Smooth muscle cell (in vitro differentiated cells): ENCODE results near the gene PRSS56. TPM values are rescaled to one million over a fixed set of nuclear protein-coding genes. Genes with fewer than 3 reads are reported as not detected.

ENCODE experiments used
- DNase-seq: peaks from one replicate; lab custom pipeline; 2025; ENCODE audit not compliant: unreplicated experiment; lab: John Stamatoyannopoulos, UW
- H2AFZ ChIP-seq: fragments of 200-600 bp; sonication (generic); 2 replicates; pipeline ENCODE4 v1.6.0; 2016; ENCODE audit warnings: antibody characterized with exemption, low read depth, mild to moderate bottlenecking
- H3F3A ChIP-seq: fragments of 200-600 bp; sonication (generic); 2 replicates; pipeline ENCODE4 v1.6.0; 2017; ENCODE audit warnings: antibody characterized with exemption, low read depth
- H3K27ac ChIP-seq: fragments of 200-600 bp; sonication (generic); 2 replicates; pipeline ENCODE4 v1.5.1; 2016; ENCODE audit warnings: low read depth, mild to moderate bottlenecking
- H3K27me3 ChIP-seq: fragments of 200-600 bp; sonication (generic); 2 replicates; pipeline ENCODE4 v1.6.1; 2016; ENCODE audit warnings: low read depth, mild to moderate bottlenecking
- H3K36me3 ChIP-seq: fragments of 200-600 bp; sonication (generic); 2 replicates; pipeline ENCODE4 v1.5.1; 2016; ENCODE audit warnings: low read depth
- H3K4me1 ChIP-seq: fragments of 200-600 bp; sonication (generic); 2 replicates; pipeline ENCODE4 v1.5.1; 2016; ENCODE audit warnings: low read depth
- H3K4me2 ChIP-seq: fragments of 200-600 bp; sonication (generic); 2 replicates; pipeline ENCODE4 v1.6.0; 2016; ENCODE audit warnings: mild to moderate bottlenecking
- H3K4me3 ChIP-seq: fragments of 200-600 bp; sonication (generic); 2 replicates; pipeline ENCODE4 v1.5.1; 2016; ENCODE audit warnings: mild to moderate bottlenecking
- H3K79me2 ChIP-seq: fragments of 200-600 bp; sonication (generic); 2 replicates; pipeline ENCODE4 v1.6.0; 2016; ENCODE audit warnings: low read depth, mild to moderate bottlenecking
- H3K9ac ChIP-seq: fragments of 200-600 bp; sonication (generic); 2 replicates; pipeline ENCODE4 v1.6.0; 2016; ENCODE audit warnings: low read depth
- H3K9me3 ChIP-seq: fragments of 200-600 bp; sonication (generic); replicated peaks from 2 replicates; pipeline ENCODE4 v1.5.1; 2016; ENCODE audit warnings: low read depth
- H4K20me1 ChIP-seq: fragments of 200-600 bp; sonication (generic); 2 replicates; pipeline ENCODE4 v1.6.0; 2016; ENCODE audit warnings: low read depth
- WGBS: methylation state at CpG from one replicate; pipeline ENCODE4 v1.1.7; 2016; ENCODE audit warnings: low lambda C conversion rate; 5-methylcytosine and 5-hydroxymethylcytosine counted together
- polyA plus RNA-seq: library from polyadenylated mRNA; unstranded; fragments of >200 nt; fragmentation: Nextera tagmentation; extraction: Ambion mirVana; gene quantifications from 2 replicates; pipeline ENCODE4 v1.2.1, GENCODE V29; 2016
- total RNA-seq: library from RNA; depleted of rRNA; stranded (reverse); fragments of >200 nt; gene quantifications from 2 replicates; pipeline ENCODE4 v1.2.3, GENCODE V29; 2014
- TF ChIP-seq, protein P1 (sequence below): fragments of 200-600 bp; sonication (generic); IDR thresholded peaks from 2 replicates; pipeline ENCODE4 v1.5.1; 2017; ENCODE audit warnings: borderline replicate concordance, mild to moderate bottlenecking, antibody characterized with exemption; ENCODE audit not compliant: insufficient read depth, poor library complexity, severe bottlenecking

The PRSS56 gene
- total and polyA plus RNA-seq, 2 experiments from 2014 or later, result not detected

DNA sequence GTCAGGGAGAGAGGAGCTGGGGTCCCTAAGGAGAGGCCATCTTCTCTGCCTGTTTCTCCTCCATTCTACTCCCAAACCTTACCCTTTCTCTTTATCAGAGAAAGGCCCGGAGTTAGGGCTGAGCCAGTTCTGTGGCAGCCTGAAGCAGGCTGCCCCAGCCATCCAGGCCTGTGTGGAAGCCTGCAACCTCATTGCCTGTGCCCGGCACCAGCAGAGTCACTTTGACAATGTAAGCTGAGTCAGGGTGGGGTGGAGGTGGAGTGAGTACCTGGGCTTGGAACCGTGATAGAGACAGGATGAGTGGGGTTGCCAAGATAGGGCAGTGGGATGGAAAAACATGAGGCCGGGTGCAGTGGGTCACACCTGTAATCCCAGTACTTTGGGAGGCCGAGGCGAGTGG lies 24.5 kb downstream of the PRSS56 start:
- H3K4me1 ChIP-seq, result peaks cover 5% of the 10 kb centered on the region
- DNase-seq, result no peak
- WGBS, result 97% methylated on average over 6 of the region's 6 CpGs
- no peaks in the 10 kb centered on the region for H3K36me3 ChIP-seq
- no peaks in the 10 kb centered on the region for H3K27me3 ChIP-seq
- peaks cover 7% of the 10 kb centered on the region for H4K20me1 ChIP-seq
- H3K79me2 ChIP-seq, result peaks cover 23% of the 10 kb centered on the region
- no peak overlapping the region for H3K4me3 ChIP-seq
- no peak overlapping the region for H2AFZ ChIP-seq
- H3F3A ChIP-seq, result no peaks in the 10 kb centered on the region
- no peak overlapping the region for H3K4me2 ChIP-seq
- no peak overlapping the region for H3K9ac ChIP-seq
- TF ChIP-seq, protein P1, sequence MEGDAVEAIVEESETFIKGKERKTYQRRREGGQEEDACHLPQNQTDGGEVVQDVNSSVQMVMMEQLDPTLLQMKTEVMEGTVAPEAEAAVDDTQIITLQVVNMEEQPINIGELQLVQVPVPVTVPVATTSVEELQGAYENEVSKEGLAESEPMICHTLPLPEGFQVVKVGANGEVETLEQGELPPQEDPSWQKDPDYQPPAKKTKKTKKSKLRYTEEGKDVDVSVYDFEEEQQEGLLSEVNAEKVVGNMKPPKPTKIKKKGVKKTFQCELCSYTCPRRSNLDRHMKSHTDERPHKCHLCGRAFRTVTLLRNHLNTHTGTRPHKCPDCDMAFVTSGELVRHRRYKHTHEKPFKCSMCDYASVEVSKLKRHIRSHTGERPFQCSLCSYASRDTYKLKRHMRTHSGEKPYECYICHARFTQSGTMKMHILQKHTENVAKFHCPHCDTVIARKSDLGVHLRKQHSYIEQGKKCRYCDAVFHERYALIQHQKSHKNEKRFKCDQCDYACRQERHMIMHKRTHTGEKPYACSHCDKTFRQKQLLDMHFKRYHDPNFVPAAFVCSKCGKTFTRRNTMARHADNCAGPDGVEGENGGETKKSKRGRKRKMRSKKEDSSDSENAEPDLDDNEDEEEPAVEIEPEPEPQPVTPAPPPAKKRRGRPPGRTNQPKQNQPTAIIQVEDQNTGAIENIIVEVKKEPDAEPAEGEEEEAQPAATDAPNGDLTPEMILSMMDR, result no peak
- no peaks in the 10 kb centered on the region for H3K9me3 ChIP-seq
- no peak overlapping the region for H3K27ac ChIP-seq

DNA sequence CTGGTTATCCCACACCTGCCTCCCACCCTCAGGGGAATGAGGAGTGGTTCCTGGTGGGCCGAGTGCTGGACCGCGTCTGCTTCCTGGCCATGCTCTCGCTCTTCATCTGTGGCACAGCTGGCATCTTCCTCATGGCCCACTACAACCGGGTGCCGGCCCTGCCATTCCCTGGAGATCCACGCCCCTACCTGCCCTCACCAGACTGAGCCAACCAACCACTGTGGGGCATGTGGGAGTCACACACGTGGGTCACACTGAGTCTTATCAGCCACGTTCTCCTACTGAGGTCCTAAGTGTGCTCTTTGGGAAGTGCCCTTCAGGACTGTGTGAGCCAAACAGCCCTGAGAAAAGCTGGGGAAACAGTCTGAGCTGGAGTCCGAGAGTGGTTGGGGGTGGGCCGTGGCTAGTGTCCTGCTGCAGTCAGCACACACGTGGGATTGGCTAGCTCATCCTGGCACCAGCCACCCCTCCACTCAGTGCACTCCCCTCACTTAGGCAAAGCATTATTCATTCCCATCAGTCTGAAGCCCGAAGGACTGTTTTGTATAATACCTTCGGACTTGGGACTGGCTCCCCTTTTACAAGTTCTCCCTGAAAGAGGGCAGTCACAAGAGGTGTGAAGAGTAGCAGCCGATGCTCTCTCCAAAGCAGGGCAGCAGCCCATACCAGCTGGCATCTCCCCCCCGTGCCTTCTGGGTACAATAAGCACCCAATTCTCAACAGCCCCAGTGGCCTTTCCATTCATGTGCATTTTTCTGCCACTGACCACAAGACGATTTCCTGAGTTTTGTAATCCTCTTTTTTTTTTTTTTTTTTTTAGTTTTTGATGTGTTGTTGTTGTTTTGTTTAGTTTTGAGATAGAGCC lies 25.6 kb downstream of the PRSS56 start:
- no peak for DNase-seq
- no peak overlapping the region for H3K9ac ChIP-seq
- H3K27me3 ChIP-seq, result no peaks in the 10 kb centered on the region
- peaks cover 8% of the 10 kb centered on the region for H3K4me1 ChIP-seq
- H3K4me3 ChIP-seq, result no peak overlapping the region
- H3K27ac ChIP-seq, result no peak overlapping the region
- peaks cover 25% of the 10 kb centered on the region for H3K79me2 ChIP-seq
- TF ChIP-seq, protein P1, result no peak
- no peaks in the 10 kb centered on the region for H3K36me3 ChIP-seq
- H4K20me1 ChIP-seq, result peaks cover 7% of the 10 kb centered on the region
- no peaks in the 10 kb centered on the region for H3F3A ChIP-seq
- no peak overlapping the region for H3K4me2 ChIP-seq
- H2AFZ ChIP-seq, result no peak overlapping the region
- 95% methylated on average over 17 of the region's 17 CpGs for WGBS
- no peaks in the 10 kb centered on the region for H3K9me3 ChIP-seq

DNA sequence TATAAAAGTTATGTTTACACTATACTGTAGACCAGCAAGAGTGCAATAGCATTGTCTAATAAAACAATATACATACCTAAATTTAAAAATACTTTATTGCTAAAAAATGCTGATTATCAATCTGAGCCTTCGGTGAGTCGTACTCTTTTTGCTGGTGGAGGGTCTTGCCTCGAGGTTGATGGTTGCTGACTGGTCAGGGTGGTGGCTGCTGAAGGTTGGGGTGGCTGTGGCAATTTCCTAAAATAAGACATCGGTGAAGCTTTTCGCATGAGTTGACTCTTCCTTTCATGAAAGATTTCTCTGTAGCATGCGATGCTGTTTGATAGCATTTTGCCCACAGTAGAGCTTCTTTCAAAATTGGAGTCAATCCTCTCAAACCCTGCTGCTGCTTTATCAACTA lies 27.8 kb downstream of the PRSS56 start:
- peaks cover 24% of the 10 kb centered on the region for H4K20me1 ChIP-seq
- no peak overlapping the region for H3K9ac ChIP-seq
- H3K4me3 ChIP-seq, result no peak overlapping the region
- H3K79me2 ChIP-seq, result peaks cover 43% of the 10 kb centered on the region
- TF ChIP-seq, protein P1, result no peak
- H3K4me2 ChIP-seq, result no peak overlapping the region
- H3K27ac ChIP-seq, result no peak overlapping the region
- WGBS, result 97% methylated on average over 6 of the region's 6 CpGs
- DNase-seq, result no peak
- no peaks in the 10 kb centered on the region for H3K36me3 ChIP-seq
- no peaks in the 10 kb centered on the region for H3K27me3 ChIP-seq
- peaks cover 14% of the 10 kb centered on the region for H3K4me1 ChIP-seq
- peaks cover 4% of the 10 kb centered on the region for H3F3A ChIP-seq
- no peaks in the 10 kb centered on the region for H3K9me3 ChIP-seq
- H2AFZ ChIP-seq, result no peak overlapping the region
